GM19193 (cell line): ENCODE results near the gene PTGIS.

Experiments
- POLR2A ChIP-seq: IDR thresholded peaks from 4 replicates; pipeline ENCODE4 v1.6.1; 2011; ENCODE audit not compliant: insufficient read depth, insufficient read length; ENCODE audit errors: extremely low read depth

Gene PTGIS

GRCh38 chr20:49559411-49560081, 8.4 kb downstream of the PTGIS start:
- TF ChIP-seq POLR2A, result no peak

DNA sequence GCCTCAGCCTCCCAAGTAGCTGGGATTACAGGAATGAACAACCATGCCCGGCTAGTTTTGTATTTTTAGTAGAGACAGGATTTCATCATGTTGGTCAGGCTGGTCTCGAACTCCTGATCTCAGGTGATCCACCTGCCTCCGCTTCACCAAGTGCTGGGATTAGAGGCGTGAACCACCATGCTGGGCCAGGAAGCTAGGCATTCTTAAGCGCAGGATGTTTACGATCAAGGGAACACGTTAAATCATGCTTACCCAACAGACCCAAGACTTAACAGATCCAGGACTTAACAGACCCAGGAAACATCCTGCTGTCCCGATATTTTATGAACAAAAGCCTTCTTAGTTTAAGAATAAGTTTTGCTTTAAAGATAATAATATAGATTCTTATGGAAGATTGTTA, 9.1 kb downstream of the PTGIS start:
- TF ChIP-seq POLR2A, result no peak

DNA sequence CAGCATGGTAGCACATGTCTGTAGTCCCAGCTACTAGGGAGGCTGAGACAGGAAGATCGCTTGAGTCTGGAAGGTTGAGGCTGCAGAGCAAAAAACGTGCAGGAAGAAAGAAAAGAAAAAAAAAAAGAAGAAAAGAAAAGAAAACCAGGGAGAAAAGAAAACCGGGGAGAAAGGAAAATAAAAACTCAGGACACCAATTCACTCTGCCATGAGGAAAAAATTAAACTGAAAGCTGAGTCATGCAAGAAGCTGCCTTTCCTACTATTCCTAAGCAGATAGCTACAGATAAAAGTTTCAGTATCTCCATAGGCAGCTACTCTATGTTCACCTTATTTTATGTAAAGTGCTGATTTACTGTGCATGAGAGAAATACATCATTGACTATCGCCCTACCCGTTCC, 10.5 kb downstream of the PTGIS start:
- TF ChIP-seq POLR2A, result no peak

DNA sequence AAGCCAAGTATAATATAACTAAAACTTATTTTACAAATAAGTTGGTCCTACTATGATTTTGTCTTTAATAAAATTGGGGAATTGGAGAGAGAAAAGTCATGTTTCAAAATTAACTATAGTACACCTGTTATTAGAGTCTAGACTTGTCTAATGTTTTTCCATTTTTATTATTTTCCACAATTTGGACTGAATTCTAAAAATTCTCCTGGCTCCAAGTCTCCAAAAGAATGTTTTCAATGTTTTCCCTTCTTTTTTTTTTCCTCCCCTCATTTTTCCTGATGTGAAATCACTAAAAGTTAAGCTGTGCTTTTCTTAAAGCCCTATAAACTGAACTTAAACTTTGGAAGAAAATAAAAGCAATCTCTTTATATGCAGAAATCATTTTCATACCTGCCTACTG, 11.3 kb downstream of the PTGIS start:
- no peak for TF ChIP-seq POLR2A

DNA sequence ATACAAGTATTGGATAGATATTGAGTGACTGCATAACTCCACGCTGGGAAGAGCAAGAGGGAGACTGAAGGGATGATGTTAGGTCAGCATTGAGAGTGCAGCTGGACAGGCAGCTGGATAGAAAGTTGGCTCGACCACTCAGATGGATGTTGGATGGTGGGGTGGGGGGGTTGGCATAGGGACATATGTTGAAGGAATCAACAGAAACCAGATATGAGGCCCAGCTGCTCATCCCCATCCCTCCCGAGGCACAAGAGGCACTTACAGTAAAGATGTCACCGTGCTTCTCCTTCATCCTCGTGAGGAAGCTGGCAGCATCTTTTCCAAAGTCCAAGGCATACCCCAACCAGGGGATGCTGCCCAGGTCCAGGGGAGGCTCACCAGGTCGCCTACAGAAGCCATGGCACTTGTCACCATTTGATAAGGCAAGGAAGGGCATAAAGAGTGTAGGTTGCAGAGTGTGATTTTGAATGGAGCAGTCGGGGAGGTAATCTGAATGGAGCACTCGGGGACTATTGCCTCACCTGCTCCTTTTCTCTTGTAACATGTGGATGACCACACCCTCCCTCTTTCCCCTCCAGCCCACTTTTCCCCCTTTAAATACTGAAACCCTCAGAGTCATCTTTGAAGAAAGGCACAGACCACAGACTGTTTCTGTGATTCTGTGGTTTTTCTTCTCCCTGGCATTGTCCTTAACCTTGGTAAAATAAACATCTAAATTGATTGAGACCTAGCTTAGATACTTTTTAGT, 18.0 kb downstream of the PTGIS start:
- TF ChIP-seq POLR2A, result no peak

- TF ChIP-seq POLR2A, result no peak
These were observed 19.5 kb downstream of the PTGIS start for GRCh38 chr20:49548371-49548947.

- TF ChIP-seq POLR2A, result no peak
These were observed 22.4 kb downstream of the PTGIS start for GRCh38 chr20:49545572-49545971.

- TF ChIP-seq POLR2A, result no peak
These were observed 23.4 kb downstream of the PTGIS start for GRCh38 chr20:49544535-49544934.

- TF ChIP-seq POLR2A, result no peak
These were observed 24.0 kb downstream of the PTGIS start for GRCh38 chr20:49543858-49544437.

DNA sequence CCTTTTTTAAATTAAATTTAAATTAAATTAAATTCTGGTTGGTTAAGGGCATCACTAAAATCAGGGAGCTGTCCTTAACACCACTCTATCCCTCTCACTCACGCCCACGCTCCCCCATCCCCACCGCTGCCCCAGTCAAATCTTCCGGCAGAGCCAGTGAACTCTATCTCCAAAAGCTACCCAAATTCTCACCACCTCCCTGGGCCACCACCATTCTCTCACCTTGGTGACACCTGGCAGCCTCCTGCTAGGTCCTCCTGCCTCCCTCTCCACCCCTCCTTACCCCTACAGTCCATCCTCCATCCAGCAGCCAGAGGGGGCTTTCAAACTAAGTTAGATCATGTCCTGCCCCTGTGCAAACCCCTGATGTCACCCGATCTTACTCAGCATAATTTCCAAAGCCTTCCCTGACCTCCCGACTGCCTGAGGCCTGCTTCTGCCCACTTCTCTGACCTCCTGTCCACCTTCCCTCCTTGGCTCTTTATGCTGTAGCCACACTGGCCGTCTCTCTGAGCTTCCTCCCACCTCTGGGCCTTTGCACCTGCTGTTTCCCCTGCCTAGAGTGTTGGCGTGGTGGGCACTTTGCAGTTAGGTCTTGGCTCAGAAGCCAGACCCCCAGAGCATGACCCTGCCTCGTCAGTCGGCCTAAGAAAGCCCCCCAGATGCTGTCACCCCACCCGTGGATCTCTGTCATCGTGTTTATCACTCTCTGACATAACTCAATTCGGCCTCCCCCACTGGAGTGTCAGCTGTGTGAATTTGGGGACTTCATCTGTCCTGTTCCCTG, 24.7 kb downstream of the PTGIS start:
- TF ChIP-seq POLR2A, result no peak

DNA sequence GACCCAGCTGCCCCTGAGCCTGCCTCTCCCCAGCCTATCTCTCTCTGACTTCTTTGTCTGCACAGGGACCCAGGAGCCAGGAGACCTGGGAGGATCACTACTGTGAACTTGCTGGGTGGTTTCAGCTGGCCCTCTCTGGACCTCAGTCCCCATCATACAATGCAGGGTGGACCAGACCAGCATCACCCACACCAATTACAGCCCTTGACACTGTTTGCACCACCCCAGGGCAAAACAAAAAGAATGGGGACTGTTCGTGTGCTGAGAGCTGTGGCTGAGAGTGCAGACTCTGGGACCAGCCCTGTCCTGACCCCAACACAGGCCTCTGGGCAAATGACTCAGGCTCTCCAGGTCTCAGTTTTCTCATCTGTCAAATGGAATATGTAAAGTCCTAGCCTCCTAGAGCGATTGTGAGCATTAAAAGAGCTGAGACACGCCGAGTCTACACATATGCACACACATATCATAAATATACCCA, 25.4 kb downstream of the PTGIS start:
- no peak for TF ChIP-seq POLR2A

DNA sequence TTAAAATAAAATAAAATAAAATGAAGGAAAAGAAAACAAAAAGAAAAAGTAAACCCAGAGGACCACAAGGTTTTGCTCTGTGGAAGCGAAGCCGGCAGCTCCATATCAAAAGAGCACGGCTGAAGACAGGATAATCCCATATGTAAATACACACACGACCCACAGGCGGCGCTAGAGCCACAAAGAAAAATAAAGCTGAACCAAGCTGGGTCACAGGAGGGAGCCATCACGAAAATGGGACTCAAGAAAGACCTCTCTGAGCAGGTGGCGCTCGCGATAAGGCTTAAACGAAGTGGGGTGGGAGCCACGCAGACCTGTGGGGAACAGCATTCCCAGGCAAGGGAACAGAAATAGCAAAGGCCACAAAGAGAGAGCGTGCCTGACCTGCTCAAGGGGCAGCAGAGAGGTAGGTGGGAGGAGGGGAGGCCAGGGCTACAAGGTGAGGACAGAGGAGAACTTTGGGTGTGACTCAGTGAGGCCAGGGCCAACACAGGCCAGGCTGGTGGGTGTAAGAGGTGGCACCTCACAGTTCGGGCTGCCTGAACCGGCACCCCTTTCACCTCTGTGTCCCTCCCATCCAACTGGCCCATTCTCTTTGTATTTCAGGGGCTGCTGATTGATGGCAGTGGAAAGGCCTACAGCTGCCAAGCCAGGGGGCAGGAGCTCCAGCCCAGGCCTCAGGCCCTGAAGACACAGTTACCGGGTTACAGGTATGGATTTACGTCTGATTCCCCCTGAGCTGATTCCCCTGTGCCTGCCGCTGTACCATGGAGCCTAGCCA, 26.0 kb downstream of the PTGIS start:
- no peak for TF ChIP-seq POLR2A

DNA sequence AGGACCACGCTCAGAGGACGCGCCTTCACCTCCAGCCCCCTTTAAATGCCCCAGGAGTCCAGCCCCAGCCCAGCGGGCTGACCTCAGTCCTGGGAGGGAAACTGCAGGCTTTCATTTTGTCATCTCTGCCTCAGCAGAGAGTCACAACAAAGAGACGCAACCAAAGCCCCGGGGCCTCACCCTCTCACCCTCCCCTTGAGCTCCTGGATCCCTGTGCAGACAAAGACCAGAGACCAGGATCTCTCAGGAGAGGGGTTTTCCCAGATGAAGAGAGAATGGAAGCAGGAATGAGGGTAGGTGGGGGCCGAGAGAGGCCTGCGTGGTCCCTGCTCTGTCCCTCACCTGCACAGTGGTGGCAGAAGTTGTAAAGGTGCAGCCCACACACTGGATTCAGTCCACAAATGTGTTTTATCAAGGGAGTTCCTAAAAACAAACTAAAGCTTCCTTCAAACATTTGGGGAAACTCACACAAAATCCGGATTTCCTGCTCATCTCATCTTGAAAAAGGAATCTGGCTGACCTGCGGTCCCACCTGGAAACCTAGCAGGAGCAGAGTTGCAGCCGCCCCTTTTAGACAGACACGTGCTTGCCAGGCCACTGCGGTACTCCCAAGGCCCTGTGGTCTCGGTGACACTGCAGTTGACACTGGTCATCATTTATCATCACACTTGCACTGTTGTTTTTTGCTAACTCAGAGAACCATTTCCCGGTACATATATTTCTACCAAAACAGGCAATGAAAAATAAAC, 27.1 kb downstream of the PTGIS start:
- TF ChIP-seq POLR2A, result no peak
